K562 (cell line): ENCODE data around the gene LILRA2. TPM values are rescaled to one million over a fixed set of nuclear protein-coding genes. Genes with fewer than 3 reads are reported as not detected.

Experiments
- ATAC-seq: fragments of 200-7000 bp; cut with Tn5 transposase; 3 replicates; pipeline ENCODE4 v1.9.1; 2020; ENCODE audit warnings: moderate library complexity
- BruUV-seq: library from RNA; stranded (reverse); fragments of 400-500 nt; replicated peaks from 2 replicates; lab custom pipeline; 2021; lab: Mats Ljungman, UMichigan
- CTCF ChIA-PET: fragments of 300-600 bp; formaldehyde crosslinking; extraction: SDS; loops from one replicate; lab custom pipeline; 2021; ENCODE audit warnings: low intra/inter-chr PET ratio; lab: Yijun Ruan, JAX
- POLR2A ChIA-PET: fragments of 300-600, 350-650 bp; sonication (Branson Sonifier 250); formaldehyde crosslinking; extraction: SDS; loops from one replicate; lab custom pipeline; 2021; ENCODE audit warnings: antibody characterized with exemption, inconsistent platforms; lab: Yijun Ruan, JAX
- DNase-seq, 4 experiments: peaks; one replicate each; pipeline versions ENCODE4 v3.0.0 to v3.0.0-alpha.2; 2011 to 2018; ENCODE audit warnings: low spot score in 3 of 4, mixed read lengths in 3 of 4; ENCODE audit errors: extremely low read depth in 1 of 4
- FAIRE-seq: peaks from 2 replicates; lab custom pipeline; 2011; peaks lifted over from hg19 to GRCh38; lab: Jason Lieb, UNC
- H2AFZ ChIP-seq: 2 replicates; pipeline ENCODE4 v1.6.0; 2011; ENCODE audit warnings: low read depth, low read length, control low read depth, inconsistent platforms
- H3K27ac ChIP-seq: fragments of 200-600 bp; 3 replicates; pipeline ENCODE4 v1.8.0; 2011; ENCODE audit warnings: low read depth, mild to moderate bottlenecking, control low read depth, inconsistent platforms, low read length, moderate library complexity, mixed read lengths; ENCODE audit errors: extremely low read depth
- H3K27me3 ChIP-seq, 2 experiments: fragments of 300-600 bp in 1 of 2; 2 replicates in 1 of 2; 3 replicates in 1 of 2; pipeline versions ENCODE4 v1.6.0 to v1.8.0; 2011; ENCODE audit warnings: inconsistent platforms in 2 of 2, low read length in 2 of 2, mild to moderate bottlenecking in 1 of 2, mixed read lengths in 1 of 2, moderate library complexity in 1 of 2; ENCODE audit not compliant: control insufficient read depth in 2 of 2, insufficient read depth in 2 of 2
- H3K36me3 ChIP-seq: fragments of 300-600 bp; 3 replicates; pipeline ENCODE4 v1.8.0; 2011; ENCODE audit warnings: mild to moderate bottlenecking, low read length, inconsistent platforms; ENCODE audit not compliant: control insufficient read depth, insufficient read depth
- H3K4me1 ChIP-seq, 2 experiments: fragments of 200-600 bp in 1 of 2; replicated peaks in 1 of 2; 2 replicates in 1 of 2; 3 replicates in 1 of 2; pipeline versions ENCODE4 v1.5.1 to v1.8.0; 2011; ENCODE audit warnings: inconsistent platforms in 2 of 2, low read length in 2 of 2, mild to moderate bottlenecking in 1 of 2, mixed read lengths in 1 of 2, moderate library complexity in 1 of 2; ENCODE audit not compliant: control insufficient read depth in 2 of 2, insufficient read depth in 2 of 2
- H3K4me2 ChIP-seq: 2 replicates; pipeline ENCODE4 v1.6.1; 2011; ENCODE audit warnings: low read length, control low read depth, inconsistent platforms, mixed read lengths; ENCODE audit not compliant: insufficient read depth
- H3K4me3 ChIP-seq: fragments of 200-600 bp; sonication (generic), shearing (Covaris generic); 2 replicates; pipeline ENCODE4 v1.5.1; 2016; ENCODE audit warnings: control low read depth, inconsistent platforms
- H3K79me2 ChIP-seq: fragments of 200-600 bp; 3 replicates; pipeline ENCODE4 v1.8.0; 2011; ENCODE audit warnings: low read length, inconsistent platforms; ENCODE audit not compliant: control insufficient read depth, insufficient read depth
- H3K9ac ChIP-seq, 2 experiments: 2 replicates each; pipeline versions ENCODE4 v1.6.0 to v1.6.1; 2011; ENCODE audit warnings: low read depth in 2 of 2, low read length in 2 of 2, control low read depth in 1 of 2, inconsistent platforms in 1 of 2, mild to moderate bottlenecking in 1 of 2, mixed read lengths in 1 of 2; ENCODE audit not compliant: insufficient read depth in 1 of 2
- H3K9me1 ChIP-seq: one replicate; pipeline ENCODE4 v1.6.0; 2011; ENCODE audit warnings: inconsistent platforms, mild to moderate bottlenecking, low read length, moderate library complexity; ENCODE audit not compliant: control insufficient read depth, insufficient read depth
- H3K9me3 ChIP-seq: replicated peaks from 2 replicates; pipeline ENCODE4 v1.5.1; 2011; ENCODE audit warnings: low read depth, low read length, inconsistent platforms; ENCODE audit not compliant: control insufficient read depth, insufficient read depth
- H4K20me1 ChIP-seq: replicated peaks from 2 replicates; pipeline ENCODE4 v1.6.1; 2011; ENCODE audit warnings: low read length, inconsistent platforms, mixed read lengths; ENCODE audit not compliant: control insufficient read depth, insufficient read depth
- DMBX1 ChIP-seq: fragments of 250-450 bp; sonication (Bioruptor Pico); IDR thresholded peaks from 2 replicates; pipeline ENCODE4 v1.8.0; 2022; ENCODE audit warnings: inconsistent platforms, mild to moderate bottlenecking, moderate library complexity, borderline replicate concordance
- EZH2 ChIP-seq: IDR thresholded peaks from 2 replicates; pipeline ENCODE4 v1.6.1; 2012; ENCODE audit warnings: low read depth, mild to moderate bottlenecking, inconsistent platforms, low read length, borderline replicate concordance
- HDAC2 ChIP-seq: fragments of 450-650 bp; IDR thresholded peaks from 2 replicates; pipeline ENCODE4 v1.6.1; 2016; ENCODE audit warnings: mild to moderate bottlenecking
- ILF3 ChIP-seq: fragments of 450-650 bp; IDR thresholded peaks from 2 replicates; pipeline ENCODE4 v1.6.1; 2018; ENCODE audit warnings: antibody characterized with exemption, mild to moderate bottlenecking, moderate library complexity, borderline replicate concordance
- MTA3 ChIP-seq: fragments of 450-650 bp; formaldehyde crosslinking; IDR thresholded peaks from 2 replicates; pipeline ENCODE4 v1.6.1; 2017; ENCODE audit warnings: mild to moderate bottlenecking, borderline replicate concordance
- POLR3A ChIP-seq: IDR thresholded peaks from 2 replicates; pipeline ENCODE4 v1.6.1; 2011; ENCODE audit warnings: borderline replicate concordance, mild to moderate bottlenecking, moderate library complexity; ENCODE audit not compliant: insufficient read length, insufficient read depth; ENCODE audit errors: extremely low read depth
- PRMT5 ChIP-seq: sonication (generic); formaldehyde crosslinking; IDR thresholded peaks from 2 replicates; pipeline ENCODE4 v1.5.0; 2020; ENCODE audit warnings: missing genetic modification reagents
- TAL1 ChIP-seq: fragments of 450-650 bp; IDR thresholded peaks from 2 replicates; pipeline ENCODE4 v1.6.1; 2016; ENCODE audit warnings: mild to moderate bottlenecking
- ZFP36 ChIP-seq: fragments of 150-350 bp; IDR thresholded peaks from 2 replicates; pipeline ENCODE4 v1.6.1; 2018; ENCODE audit warnings: low read length, low read depth; ENCODE audit not compliant: partially characterized antibody
- ZNF282 ChIP-seq: sonication (generic); formaldehyde crosslinking; IDR thresholded peaks from 2 replicates; pipeline ENCODE4 v1.8.1; 2023; ENCODE audit warnings: missing genetic modification reagents
- WGBS: fragments of 100-300 bp; shearing (Covaris generic); methylation state at CpG from one replicate; pipeline ENCODE4 v1.1.6; 2016; ENCODE audit warnings: low coverage, mixed read lengths; ENCODE audit not compliant: insufficient coverage; ENCODE audit errors: missing lambda C conversion rate; 5-methylcytosine and 5-hydroxymethylcytosine counted together
- in situ Hi-C: fragments of 300-500 bp; cut with MboI; formaldehyde crosslinking; loops from 4 replicates; pipeline ENCODE4 v1.15.0; 2018; ENCODE audit warnings: inconsistent platforms, mixed read lengths
- intact Hi-C: fragments of 100-400 bp; cut with micrococcal nuclease; formaldehyde crosslinking; loops from 2 replicates; pipeline ENCODE4 v1.14.2; 2022
- polyA plus RNA-seq, 8 experiments: library from polyadenylated mRNA; depleted of rRNA in 4 of 8; stranded (reverse) in 5 of 8; unstranded in 3 of 8; fragments of >200 nt; fragmentation: Nextera tagmentation in 2 of 8; fragmentation: Illumina TruSeq in 1 of 8; extraction: Ambion mirVana in 2 of 8; extraction: Trizol in 1 of 8; gene quantifications; 2 replicates each; pipeline versions ENCODE4 v1.2.1 to v1.2.3, GENCODE V29; 2011 to 2014; ENCODE audit warnings: inconsistent platforms in 1 of 8, missing spikeins in 1 of 8
- total RNA-seq, 7 experiments: library from RNA; depleted of rRNA in 6 of 7; stranded (reverse); fragments of >200 nt in 6 of 7; fragmentation: Illumina TruSeq in 2 of 7; extraction: Trizol in 2 of 7; gene quantifications; 2 replicates each; pipeline versions ENCODE4 v1.2.1 to v1.2.3, GENCODE V29; 2011 to 2021; ENCODE audit warnings: low replicate concordance in 1 of 7
- TF ChIP-seq, protein P1 (sequence below): sonication (generic); formaldehyde crosslinking; IDR thresholded peaks from 2 replicates; pipeline ENCODE4 v1.9.0; 2022; ENCODE audit warnings: mild to moderate bottlenecking, missing genetic modification reagents
- TF ChIP-seq, protein P2 (sequence below): IDR thresholded peaks from 2 replicates; pipeline ENCODE4 v1.6.1; 2014; ENCODE audit warnings: antibody characterized with exemption
- TF ChIP-seq, protein P3 (sequence below): sonication (generic); formaldehyde crosslinking; IDR thresholded peaks from 2 replicates; pipeline ENCODE4 v1.8.1; 2023; ENCODE audit warnings: mild to moderate bottlenecking, missing genetic modification reagents

The LILRA2 gene
- total and polyA plus RNA-seq, 9 of the 15 experiments (the other 6 are each of a cell fraction or from before 2014, with no cell fraction given), result 0.32 to 2.1 (median 0.96) TPM

DNA sequence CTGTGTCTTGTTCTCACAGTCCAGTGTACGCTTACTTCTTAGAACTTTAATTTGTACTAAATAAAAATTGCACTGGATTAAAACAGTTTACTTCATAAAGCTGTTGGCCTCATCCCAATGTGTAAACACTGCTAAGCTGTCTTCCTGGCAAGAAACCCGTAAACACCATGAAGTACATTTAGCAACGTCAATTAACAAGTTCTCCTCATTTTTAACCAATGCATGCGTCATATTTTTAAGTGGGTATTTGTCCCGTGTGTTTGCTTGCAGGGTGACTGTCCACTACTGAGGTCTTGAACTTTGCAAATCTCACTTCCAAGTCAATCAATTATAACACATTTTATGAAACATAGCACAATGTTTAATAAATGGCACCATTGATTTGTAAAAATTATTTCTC, 42.7 kb upstream of the LILRA2 start:
- peaks cover 25 to 45% of the 10 kb centered on the region in 2 experiments for H3K27me3 ChIP-seq
- CTCF ChIA-PET, result no interaction called here

DNA sequence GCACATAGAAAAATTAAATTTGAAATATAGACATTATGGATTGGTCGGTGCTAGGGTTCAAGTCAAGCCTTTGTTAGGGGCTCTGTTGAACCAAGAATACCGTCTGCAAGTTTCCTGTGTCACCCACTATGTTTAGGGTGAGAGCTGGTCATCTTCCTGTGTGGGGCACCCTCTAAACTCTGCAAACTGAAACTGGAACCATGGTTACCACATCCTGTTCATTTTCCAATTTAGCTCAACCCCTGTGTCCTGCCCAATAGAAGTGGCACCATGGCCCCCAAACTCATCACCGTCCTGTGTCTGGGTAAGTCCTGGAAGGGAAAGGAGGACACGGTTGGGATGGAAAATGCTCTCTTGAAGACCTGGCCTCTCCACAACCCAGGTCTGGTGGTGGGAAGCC, 41.1 kb upstream of the LILRA2 start:
- no peak overlapping the region for H3K9ac ChIP-seq
- intact Hi-C loops (no loop called here), in situ Hi-C loops (no loop called here)
- ChIA-PET CTCF (no interaction called here), POLR2A (interaction anchor here (0.5 to 0.7 kb wide), 2 partner anchors 14 to 32 kb away, joined by 3 to 5 read pairs; no protein-coding TSS in a partner anchor)
- 0% methylated on average over 4 of the region's 4 CpGs for WGBS
- no peaks in the 10 kb centered on the region for H3K9me3 ChIP-seq
- H3K79me2 ChIP-seq, result no peaks in the 10 kb centered on the region
- no peak overlapping the region for H2AFZ ChIP-seq
- DNase-seq (no peak), FAIRE-seq (no peak), ATAC-seq (no peak)
- peaks cover 28 to 40% of the 10 kb centered on the region in 2 experiments for H3K27me3 ChIP-seq
- H4K20me1 ChIP-seq, result 0 out of 2 replicates have a peak, but pooled peaks cover 2% of the 10 kb centered on the region
- H3K27ac ChIP-seq, result no peak overlapping the region
- BruUV-seq, result no TSS peak
- no peak overlapping the region for H3K4me2 ChIP-seq
- no peaks in the 10 kb centered on the region for H3K4me1 ChIP-seq
- H3K36me3 ChIP-seq, result no peaks in the 10 kb centered on the region
- no peak overlapping the region for H3K4me3 ChIP-seq
- no peaks in the 10 kb centered on the region for H3K9me1 ChIP-seq
- TF ChIP-seq TAL1, result no peak
- no peak for TF ChIP-seq PRMT5 (CRISPR knock-in tag)
- no peak for TF ChIP-seq ZNF282
- TF ChIP-seq ILF3, result no peak
- TF ChIP-seq, protein P1, sequence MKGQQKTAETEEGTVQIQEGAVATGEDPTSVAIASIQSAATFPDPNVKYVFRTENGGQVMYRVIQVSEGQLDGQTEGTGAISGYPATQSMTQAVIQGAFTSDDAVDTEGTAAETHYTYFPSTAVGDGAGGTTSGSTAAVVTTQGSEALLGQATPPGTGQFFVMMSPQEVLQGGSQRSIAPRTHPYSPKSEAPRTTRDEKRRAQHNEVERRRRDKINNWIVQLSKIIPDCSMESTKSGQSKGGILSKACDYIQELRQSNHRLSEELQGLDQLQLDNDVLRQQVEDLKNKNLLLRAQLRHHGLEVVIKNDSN (CRISPR knock-in tag), result no peak
- TF ChIP-seq POLR3A, result no peak
- TF ChIP-seq HDAC2, result no peak
- TF ChIP-seq, protein P2, sequence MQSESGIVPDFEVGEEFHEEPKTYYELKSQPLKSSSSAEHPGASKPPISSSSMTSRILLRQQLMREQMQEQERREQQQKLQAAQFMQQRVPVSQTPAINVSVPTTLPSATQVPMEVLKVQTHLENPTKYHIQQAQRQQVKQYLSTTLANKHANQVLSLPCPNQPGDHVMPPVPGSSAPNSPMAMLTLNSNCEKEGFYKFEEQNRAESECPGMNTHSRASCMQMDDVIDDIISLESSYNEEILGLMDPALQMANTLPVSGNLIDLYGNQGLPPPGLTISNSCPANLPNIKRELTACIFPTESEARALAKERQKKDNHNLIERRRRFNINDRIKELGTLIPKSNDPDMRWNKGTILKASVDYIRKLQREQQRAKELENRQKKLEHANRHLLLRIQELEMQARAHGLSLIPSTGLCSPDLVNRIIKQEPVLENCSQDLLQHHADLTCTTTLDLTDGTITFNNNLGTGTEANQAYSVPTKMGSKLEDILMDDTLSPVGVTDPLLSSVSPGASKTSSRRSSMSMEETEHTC, result no peak
- no peak for TF ChIP-seq ZFP36
- no peak for TF ChIP-seq EZH2
- no peak for TF ChIP-seq DMBX1 (CRISPR knock-in tag)
- TF ChIP-seq, protein P3, sequence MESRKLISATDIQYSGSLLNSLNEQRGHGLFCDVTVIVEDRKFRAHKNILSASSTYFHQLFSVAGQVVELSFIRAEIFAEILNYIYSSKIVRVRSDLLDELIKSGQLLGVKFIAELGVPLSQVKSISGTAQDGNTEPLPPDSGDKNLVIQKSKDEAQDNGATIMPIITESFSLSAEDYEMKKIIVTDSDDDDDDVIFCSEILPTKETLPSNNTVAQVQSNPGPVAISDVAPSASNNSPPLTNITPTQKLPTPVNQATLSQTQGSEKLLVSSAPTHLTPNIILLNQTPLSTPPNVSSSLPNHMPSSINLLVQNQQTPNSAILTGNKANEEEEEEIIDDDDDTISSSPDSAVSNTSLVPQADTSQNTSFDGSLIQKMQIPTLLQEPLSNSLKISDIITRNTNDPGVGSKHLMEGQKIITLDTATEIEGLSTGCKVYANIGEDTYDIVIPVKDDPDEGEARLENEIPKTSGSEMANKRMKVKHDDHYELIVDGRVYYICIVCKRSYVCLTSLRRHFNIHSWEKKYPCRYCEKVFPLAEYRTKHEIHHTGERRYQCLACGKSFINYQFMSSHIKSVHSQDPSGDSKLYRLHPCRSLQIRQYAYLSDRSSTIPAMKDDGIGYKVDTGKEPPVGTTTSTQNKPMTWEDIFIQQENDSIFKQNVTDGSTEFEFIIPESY (CRISPR knock-in tag), result no peak

More for the DNA sequence above, 42.7 kb upstream of the LILRA2 start:
- no peak overlapping the region for H3K4me2 ChIP-seq
- no peaks in the 10 kb centered on the region for H4K20me1 ChIP-seq
- in situ Hi-C loops, result no loop called here
- no peaks in the 10 kb centered on the region for H3K9me1 ChIP-seq
- no peak overlapping the region for H3K4me3 ChIP-seq
- no peak for DNase-seq
- no peak overlapping the region for H3K27ac ChIP-seq
- no peaks in the 10 kb centered on the region for H3K79me2 ChIP-seq
- no peak for TF ChIP-seq MTA3
- no peak overlapping the region for H3K9ac ChIP-seq
- ATAC-seq, result no peak
- BruUV-seq, result no TSS peak
- H3K36me3 ChIP-seq, result no peaks in the 10 kb centered on the region
- under 1% methylated on average over 5 of the region's 5 CpGs for WGBS
- H3K9me3 ChIP-seq, result no peaks in the 10 kb centered on the region
- POLR2A ChIA-PET, result no interaction called here
- H2AFZ ChIP-seq, result no peak overlapping the region
- no peak for FAIRE-seq
- H3K4me1 ChIP-seq, result no peaks in the 10 kb centered on the region
- intact Hi-C loops, result no loop called here
